ENCODE measurements around the gene FZD10.

The FZD10 gene

GRCh38 chr12:130214686-130215395 lies 52.6 kb downstream of the FZD10 start:
- DNase-seq, result no peak
